ENCODE results near the gene SMG6.

SMG6 gene

GRCh38 chr17:2056206-2057174, 247.1 kb downstream of the SMG6 start:
- peak; percentile 57 for DNase-seq

- DNase-seq, result peak; percentile 49
These were observed 248.0 kb downstream of the SMG6 start for GRCh38 chr17:2055292-2056205.

GRCh38 chr17:2054512-2055291, 248.9 kb downstream of the SMG6 start, which contains the start of gene HIC1:
Gene HIC1 (plus strand): TSS chr17:2055103. CDS start chr17:2056691, 1,588 bp downstream.
- peak; percentile 82 for DNase-seq

GRCh38 chr17:2054262-2054511, 249.4 kb downstream of the SMG6 start:
- no peak for DNase-seq

GRCh38 chr17:2053380-2054261, 250.0 kb downstream of the SMG6 start:
- DNase-seq, result peak; percentile 89

GRCh38 chr17:2051933-2052559, 251.5 kb downstream of the SMG6 start:
- no peak for DNase-seq

GRCh38 chr17:2051061-2051932, 252.3 kb downstream of the SMG6 start:
- DNase-seq, result no peak

- DNase-seq, result peak; percentile 84
These were observed 253.1 kb downstream of the SMG6 start for GRCh38 chr17:2050300-2051060.

GRCh38 chr17:2049333-2050299, 254.0 kb downstream of the SMG6 start:
- DNase-seq, result peak; percentile 95

- no peak for DNase-seq
These were observed 254.8 kb downstream of the SMG6 start for GRCh38 chr17:2048805-2049204.

GRCh38 chr17:2047590-2047989, 256.0 kb downstream of the SMG6 start:
- DNase-seq, result no peak

- no peak for DNase-seq
These were observed 259.2 kb downstream of the SMG6 start for GRCh38 chr17:2044263-2044894.

GRCh38 chr17:2043785-2044184, 259.8 kb downstream of the SMG6 start:
- no peak for DNase-seq

- DNase-seq, result no peak
These were observed 260.7 kb downstream of the SMG6 start for GRCh38 chr17:2042933-2043332.

GRCh38 chr17:2042390-2042847, 261.2 kb downstream of the SMG6 start:
- DNase-seq, result no peak

- DNase-seq, result peak; percentile 97
These were observed 261.8 kb downstream of the SMG6 start, which contains the start of gene OVCA2 for GRCh38 chr17:2041561-2042389. Gene OVCA2 (plus strand): TSS chr17:2042022. CDS start chr17:2042048, 26 bp downstream.
